NCI-H82 treated with DMSO at 0.1 percent for 48 hours (cell line): Measurements from ENCODE around the gene THUMPD3.

Source experiments
- DNase-seq: peaks from one replicate; lab custom pipeline; 2025; ENCODE audit not compliant: unreplicated experiment; lab: John Stamatoyannopoulos, UW

Gene THUMPD3

DNA sequence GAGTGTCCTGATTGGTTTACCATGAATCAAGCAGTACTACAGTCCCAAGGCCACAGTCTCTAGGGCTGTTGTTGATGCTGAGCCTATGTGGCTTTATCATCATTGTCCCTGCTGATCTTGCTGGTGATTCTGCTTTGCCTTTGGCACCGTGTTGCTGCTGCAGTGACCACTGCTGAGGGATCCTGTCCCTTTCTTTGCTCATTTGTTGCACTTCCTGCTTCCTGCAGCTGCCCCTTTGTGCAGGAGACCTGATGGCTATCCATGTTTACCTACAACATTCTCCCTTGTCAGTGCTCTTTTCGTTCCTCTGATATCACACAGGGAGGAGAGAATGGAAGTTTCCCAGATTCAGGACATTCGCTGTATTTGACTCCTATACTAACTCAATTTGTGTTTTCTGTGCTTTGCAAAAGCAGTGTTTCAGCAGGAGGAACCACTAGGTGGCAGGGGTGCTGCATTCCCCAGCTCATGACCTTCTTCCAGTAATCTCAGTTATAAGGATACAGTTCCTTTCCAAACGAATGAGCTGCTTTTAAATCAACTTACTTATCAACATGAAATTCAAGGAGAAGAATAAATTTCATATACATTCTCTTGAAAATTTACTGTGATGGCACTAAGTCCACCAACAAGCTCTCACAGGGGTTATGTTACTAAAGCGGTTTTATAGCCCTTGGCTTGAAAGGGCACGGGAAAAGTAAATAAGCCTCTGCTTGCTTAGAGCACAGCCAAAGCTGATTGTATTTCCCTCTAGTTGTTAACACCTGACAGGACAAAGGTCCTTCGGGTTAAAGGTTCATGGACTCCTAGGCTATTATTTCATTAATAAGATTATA, 9.7 kb upstream of the THUMPD3 start:
- peak; percentile 41 for DNase-seq

DNA sequence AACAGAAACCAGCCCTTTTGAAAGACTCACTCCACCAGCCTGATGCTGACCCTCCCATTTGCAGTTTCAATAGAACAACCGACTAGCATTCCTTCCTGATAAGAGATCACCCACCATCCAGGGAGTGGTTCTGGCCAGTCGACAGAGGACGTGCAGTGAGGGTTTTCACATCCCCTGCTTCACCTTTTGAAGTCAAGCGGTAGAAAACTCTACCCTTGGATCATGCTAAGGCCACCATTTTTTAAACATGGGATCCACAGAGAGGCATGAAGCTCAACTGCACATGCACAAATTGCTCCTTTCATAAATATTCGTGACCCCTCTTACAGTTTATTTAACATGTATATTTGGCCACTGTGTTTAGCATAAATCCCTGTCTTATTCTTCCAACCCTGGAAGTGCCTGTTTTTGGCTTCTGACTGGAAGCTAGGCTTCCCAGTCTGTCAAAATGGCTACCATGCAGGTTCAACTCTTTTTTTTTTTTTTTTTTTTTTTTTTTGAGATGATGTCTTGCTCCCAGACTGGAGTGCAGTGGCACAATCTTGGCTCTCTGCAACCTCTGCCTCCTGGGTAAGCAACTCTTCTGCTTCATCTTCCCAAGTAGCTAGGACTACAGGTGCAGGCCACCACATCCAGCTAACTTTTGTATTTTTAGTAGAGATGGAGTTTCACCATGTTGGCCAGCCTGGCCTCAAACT, 1.0 kb upstream of the THUMPD3 start:
- DNase-seq = no peak

DNA sequence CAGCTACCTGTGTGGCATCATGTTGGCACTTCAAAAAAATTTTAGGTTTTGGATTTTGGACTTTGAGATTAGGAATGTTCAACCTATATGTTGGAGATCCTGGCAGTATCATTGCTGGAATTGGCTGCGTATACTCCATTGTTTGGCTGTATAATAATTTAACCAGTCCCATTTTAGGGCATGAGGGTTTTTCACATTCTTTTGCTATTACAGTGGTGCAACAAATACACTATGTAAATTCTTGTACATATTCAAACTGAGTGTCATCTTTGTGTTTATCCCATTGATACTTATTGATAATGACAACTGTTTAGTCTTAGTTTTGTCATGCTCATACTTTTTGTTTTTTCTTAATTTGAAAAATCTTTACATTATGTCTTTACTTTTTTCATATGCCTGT, 6.7 kb downstream of the THUMPD3 start:
- no peak for DNase-seq

DNA sequence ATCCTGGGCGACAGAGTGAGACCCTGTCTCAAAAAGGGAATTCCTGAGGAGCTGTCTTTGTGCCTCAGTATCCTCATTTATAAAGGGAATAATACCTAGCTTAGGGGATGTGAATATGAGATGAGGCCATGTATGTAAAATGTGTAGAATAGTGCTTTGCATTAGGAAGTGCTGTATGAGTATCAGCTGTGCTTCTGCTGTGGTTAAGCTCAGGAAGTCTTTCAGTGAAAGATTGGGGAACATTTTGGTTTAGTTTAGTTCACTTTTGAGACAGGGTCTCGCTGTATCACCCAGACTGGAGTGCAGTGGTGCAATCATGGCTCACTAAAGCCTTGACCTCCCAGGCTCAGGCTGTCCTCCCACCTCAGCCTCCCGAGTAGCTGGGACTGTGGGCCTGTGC, 10.6 kb downstream of the THUMPD3 start:
- no peak for DNase-seq

DNA sequence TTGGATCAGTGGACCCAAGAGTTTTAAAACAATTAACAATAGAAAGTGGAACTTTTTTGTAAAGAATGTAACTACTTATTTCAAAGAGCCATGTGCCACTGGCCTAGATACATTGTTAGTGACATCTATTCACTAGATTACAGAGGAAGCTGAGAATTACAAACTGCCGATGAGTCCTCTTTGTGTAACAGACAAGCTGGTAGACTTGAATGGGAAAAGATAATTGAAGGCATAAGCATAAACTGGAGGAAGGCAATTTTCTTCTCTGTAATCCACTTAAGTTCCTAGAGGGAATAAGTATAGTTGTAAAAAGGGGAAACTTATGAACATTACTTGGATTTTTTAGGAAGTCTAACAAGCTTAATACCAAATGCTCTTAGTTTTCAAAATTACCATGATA, 15.1 kb downstream of the THUMPD3 start:
- DNase-seq = no peak

DNA sequence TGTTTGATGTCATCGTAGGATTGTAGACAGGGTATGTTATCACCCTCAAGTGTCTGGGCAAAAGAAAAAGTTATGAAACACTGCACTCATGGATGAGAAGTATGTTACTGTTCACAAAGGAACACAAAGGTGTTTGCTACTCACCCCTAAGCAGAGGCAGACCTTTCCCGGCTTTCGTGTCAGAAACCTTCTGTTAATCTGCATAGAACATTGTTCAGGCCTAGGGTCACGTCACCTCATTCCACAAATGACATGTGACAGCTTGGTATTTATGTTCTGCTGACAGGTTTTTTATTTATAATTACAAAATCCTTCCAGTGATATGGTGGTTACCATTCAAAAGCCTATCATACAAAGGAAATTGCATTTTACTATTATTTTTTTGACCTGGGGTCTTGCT, 16.5 kb downstream of the THUMPD3 start:
- no peak for DNase-seq

DNA sequence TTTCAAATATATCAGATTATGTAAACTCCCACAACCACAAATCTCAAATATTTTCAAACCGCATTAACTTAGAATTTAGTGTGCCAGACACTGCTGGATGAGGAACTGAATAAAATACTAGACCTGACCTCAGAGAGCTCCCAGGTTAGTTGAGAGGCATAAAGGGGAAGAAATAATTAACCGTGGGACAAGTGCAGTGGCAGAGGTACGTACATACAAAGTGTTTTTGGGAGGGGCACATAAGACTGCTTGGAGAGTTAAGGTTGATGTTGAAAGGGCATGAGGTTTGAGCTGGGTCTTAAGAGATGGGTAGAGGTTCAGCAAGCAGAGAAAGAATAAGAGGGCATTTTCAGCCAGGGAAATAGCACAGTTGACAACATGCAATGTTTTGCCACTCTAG, 17.2 kb downstream of the THUMPD3 start:
- DNase-seq = no peak

DNA sequence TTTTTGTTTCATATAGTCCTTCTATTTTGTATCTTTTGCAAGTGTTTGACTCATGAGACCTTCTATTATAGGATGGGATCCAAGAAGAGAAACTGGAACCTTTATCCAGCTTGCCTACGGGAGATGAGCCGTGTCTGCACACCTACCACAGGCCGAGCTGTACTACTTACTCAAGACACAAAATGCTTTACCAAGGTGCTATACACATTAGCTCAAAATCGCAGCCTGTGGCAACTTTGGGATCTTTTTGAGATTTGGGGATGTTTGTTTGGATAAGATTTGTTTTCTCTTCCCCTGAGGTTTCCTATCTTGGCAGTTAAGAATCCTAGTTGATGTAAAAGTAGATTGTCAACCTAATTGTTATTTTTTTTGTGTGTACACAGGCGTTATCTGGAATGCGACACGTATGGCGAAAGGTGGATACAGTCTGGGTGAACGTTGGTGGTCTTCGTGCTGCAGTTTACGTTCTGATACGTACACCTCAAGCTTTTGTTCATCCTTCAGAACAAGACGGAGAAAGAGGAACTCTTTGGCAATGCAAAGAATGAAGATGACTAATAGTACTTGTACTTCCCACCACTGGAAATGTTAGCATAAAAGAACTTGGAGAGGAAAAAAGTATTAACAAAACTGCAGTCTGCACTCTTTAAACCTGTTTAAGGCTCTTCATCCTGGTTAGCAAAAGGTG, 21.4 kb downstream of the THUMPD3 start:
- DNase-seq = no peak

DNA sequence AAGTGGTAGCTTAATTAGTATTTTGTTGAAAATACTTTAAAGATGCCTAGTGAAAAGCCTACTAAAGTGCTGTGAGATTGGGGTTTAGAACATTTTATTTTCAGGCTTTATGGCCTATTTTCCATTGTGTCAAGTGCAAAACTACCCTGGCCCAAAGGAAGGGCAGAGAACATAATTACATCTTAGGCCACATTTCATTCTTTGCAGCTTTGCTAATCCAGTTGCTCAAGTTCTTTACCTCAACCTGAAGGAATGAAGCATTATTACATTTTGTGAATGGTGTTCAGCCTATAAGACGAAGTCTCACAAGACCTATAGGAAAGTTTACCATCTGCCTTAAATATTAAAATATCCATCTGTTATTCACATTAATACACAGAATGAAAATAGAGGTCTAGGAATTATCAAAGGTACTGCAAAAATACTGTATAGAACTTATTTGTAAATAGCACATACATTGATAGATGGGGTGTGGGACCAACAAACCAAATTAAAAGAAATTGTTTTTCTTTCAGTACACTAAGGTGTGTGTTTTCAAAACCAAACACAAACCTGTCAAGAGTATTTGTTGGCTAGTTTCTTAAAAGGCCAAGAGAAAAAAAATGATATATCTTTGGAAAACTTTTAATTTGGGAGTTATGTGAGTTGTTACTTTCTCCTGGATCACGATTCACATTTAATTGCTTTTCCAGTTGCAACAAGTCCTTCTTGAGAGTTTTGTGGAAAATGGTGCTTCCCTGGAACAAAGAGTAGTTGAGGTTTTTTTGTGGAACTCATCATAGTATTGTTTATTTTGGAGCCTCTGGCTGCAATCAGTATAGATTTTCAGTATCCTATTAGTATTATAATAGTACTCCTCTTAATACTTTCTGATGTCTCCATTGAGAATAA, 22.6 kb downstream of the THUMPD3 start:
- no peak for DNase-seq

DNA sequence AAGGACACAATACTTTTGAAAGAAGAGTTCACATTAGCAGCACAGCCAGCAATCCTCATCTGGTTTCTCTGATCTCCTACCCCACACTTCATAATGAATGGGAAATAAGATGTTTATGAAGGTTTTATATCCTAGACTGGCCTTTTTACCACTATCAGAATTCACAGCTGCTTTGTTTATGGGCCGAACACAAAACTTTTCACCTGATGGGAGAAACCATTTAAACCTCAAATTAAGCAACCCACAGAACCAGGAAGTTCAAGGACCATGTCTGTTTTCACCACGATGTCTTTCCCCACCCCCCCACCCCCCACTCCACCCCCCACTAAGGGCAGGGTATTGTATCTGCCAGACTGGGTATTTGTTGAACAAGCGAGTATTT, 23.2 kb downstream of the THUMPD3 start:
- no peak for DNase-seq

DNA sequence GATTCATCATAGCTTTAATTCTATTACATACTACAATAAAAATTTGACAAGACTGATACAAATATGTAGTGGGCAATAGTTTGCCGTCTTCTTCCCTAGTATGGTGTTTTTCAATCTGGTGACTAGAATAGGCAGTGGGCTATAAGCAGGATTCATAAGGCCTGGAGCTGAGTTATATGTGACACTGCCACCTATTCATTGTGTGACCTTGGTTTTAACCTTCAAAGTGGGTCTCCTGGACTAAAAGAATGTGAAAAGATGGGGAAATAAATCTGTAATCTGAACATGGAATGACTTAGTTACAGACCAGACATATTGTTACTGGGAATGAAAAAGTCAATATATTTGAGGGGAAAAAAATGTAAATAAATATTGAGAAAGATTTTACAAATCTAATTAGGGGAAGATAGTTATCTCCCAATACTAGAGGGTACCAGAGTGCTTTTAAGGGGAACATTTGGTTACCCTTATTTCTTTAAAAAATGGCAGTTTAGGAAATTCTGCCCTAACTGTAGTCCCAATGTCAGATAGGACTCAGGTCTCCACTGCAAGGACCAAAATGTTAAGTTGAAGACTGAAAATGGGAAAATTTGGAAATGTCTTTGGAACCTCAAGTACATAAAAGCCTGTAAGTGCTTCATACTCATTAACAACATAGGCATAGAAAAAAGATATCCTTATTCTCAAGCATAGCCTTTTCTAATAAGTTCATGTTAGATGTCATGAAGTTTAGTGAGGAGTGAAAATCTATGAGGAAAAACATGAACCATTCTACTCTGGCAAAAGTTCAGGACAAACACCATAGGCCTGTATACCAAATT, 23.9 kb downstream of the THUMPD3 start:
- DNase-seq = no peak

DNA sequence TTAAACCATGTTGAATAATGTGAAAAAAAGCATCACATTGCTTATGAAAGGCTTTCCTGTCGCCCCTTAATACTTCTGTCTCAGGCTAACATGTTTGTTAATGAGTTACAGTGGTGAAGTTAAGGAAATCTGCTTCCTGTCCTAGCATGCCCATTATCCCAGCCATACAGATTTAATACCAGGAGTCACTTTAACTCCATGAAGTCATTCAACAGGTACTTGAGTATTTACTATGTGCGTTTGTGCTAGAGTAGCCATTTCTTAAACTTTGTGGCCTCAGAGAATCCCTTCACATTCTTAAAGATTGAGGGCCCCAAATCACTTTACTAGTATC, 24.4 kb downstream of the THUMPD3 start:
- DNase-seq = no peak

DNA sequence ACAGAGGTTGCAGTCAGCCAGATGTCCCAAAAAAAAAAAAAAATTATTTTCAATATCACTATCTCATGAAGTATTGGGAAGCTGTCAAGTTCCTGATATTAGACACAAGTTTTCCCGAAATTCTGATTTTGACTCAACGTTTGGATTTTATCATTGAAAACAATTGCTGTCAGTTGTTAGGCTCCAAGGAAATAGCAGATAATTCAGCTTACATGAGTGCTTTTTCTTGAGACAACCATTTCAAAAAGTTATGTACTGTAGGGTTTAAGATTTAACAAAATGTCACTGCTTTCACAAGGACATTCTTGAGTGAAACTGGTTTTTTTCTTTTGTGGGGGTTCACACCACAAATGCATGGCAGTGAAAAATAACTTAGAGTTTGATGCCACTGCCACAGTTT, 25.3 kb downstream of the THUMPD3 start:
- DNase-seq = no peak

DNA sequence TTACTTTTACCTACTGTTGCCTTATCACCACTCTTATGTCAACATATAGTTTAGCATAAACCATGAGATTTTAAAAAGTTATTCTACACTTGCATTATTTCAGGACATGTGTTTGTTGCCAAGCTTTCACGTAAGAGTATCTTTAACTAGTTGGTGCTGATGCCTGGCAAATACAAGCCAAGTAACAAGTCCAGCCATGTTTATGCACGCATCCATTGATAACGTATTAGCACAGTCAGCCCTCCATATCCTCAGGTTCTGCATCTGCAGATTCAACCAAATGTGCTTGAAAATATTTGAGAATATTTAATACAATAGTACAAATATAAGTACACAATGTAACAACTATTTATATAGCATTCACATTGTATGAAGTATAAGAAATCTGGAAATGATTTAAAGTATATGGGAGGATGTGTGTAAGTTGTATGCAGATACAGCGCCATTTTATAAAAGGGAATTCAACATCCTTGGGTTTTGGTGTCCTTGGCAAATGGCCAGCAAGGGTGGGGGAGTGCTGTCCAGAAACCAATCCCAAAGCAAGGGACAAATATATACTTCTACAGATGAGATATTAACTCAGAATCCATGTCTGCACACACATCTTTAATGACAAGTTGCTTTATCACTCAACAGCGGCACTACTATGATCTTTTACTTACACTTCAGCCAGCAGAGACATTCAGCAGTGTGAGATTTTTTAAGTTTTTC, 25.9 kb downstream of the THUMPD3 start:
- DNase-seq = no peak

DNA sequence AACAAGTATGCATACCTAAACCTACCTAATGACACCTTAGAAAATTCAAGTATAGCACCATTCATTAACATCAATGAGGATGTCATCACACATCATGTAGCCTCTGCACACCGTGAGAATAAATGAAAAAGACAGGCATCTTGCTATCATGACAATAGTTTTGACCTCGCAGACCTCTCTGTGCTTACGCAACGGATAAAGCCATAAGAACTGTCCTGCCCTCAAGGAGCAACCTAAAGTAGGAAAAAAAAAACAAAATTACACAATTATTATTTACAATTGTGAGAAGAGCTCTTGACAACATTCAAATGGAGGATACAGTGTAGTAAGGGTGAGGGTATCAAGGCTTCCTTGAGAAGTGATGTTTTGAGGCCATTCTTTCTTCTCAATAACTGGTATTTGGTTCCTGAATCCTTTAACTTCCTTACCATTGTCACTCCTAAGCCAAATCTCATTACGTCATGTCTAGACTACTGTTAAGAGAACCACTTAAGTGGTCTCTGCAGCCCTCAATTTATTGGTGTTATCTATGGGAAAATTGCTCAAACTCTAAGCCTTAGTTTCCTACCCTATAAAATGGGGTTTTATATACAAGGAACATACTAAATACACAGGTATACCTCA, 27.5 kb downstream of the THUMPD3 start:
- DNase-seq = no peak

DNA sequence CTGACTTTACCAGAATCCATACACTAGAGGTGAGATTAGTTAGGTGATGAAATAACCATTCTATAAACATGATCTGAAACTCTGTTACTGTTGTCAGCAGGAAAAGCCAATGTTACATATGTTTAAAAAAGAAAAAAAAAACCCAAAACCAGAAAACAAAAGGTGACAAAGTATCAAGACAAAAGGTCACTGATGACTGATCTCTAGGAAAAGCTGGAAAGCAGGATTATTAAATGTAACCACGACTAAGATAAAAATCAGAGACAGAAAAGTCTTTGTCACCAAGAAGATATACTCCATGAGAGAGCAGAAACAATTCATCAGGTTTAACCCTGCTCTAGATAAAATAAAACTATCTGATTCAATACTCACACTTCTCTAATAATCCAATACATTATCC, 29.2 kb downstream of the THUMPD3 start:
- no peak for DNase-seq

DNA sequence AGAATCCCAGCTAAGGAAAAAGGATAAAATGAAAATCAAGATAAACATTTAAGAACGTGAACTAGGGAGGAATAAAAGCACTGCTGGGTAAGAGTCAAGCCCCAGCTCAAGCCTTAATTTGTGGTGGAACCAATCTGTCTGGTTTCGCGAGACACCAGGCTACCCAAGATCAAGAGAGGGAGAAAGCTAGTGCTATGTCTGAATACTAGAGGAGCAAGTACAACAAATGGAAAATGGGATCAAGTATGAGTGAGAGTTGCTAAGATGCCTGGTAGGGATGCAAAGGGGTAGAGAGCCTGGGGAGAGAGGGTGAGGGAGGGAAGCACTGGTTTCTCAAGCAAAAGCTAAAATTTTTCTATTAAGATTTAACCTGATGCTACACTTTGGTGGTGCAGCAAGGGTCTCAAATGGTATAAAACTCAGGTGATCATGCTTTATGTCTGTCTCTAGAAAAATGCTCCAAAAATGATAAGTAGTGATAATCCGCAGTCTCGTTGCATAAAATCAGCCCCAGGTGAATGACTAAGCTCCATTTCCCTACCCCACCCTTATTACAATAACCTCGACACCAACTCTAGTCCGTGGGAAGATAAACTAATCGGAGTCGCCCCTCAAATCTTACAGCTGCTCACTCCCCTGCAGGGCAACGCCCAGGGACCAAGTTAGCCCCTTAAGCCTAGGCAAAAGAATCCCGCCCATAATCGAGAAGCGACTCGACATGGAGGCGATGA, 32.9 kb downstream of the THUMPD3 start:
- DNase-seq = no peak

DNA sequence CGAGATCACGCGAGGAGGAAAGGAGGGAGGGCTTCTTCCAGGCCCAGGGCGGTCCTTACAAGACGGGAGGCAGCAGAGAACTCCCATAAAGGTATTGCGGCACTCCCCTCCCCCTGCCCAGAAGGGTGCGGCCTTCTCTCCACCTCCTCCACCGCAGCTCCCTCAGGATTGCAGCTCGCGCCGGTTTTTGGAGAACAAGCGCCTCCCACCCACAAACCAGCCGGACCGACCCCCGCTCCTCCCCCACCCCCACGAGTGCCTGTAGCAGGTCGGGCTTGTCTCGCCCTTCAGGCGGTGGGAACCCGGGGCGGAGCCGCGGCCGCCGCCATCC, 33.4 kb downstream of the THUMPD3 start:
- peak; percentile 60 for DNase-seq
